ENCODE results near the gene LGALS4.
"Not testable (repeated sequence)": the region's sequence is repeated elsewhere in the genome, so short reads cannot be mapped to it uniquely, and the experiment has no call there.

Gene LGALS4

GRCh38 chr19:38766276-38767047, 46.3 kb downstream of the LGALS4 start:
- DNase-seq: no peak

- no peak for DNase-seq
Measured at GRCh38 chr19:38765214-38765613, 47.5 kb downstream of the LGALS4 start.

- no peak for DNase-seq
Measured at GRCh38 chr19:38763795-38764220, 48.9 kb downstream of the LGALS4 start.

- DNase-seq: not testable (repeated sequence)
Measured at GRCh38 chr19:38761884-38762389, 50.8 kb downstream of the LGALS4 start.

- DNase-seq: not testable (repeated sequence)
Measured at GRCh38 chr19:38760805-38761517, 51.8 kb downstream of the LGALS4 start.

- no peak for DNase-seq
Measured at GRCh38 chr19:38759590-38760003, 53.1 kb downstream of the LGALS4 start.

- not testable (repeated sequence) for DNase-seq
Measured at GRCh38 chr19:38754196-38754595, 58.5 kb downstream of the LGALS4 start.

GRCh38 chr19:38753783-38754182, 59.0 kb downstream of the LGALS4 start:
- DNase-seq: not testable (repeated sequence)
